Right ventricle myocardium superior (tissue), 1 donor: ENCODE data around the gene STAG1. TPM values are rescaled to one million over a fixed set of nuclear protein-coding genes. Genes with fewer than 3 reads are reported as not detected.
"Not testable (repeated sequence)": the region's sequence is repeated elsewhere in the genome, so short reads cannot be mapped to it uniquely, and the experiment has no call there.

Experiments used
- ATAC-seq: fragments of 200-7000 bp; cut with Tn5 transposase; one replicate; pipeline ENCODE4 v1.9.1; 2020; ENCODE audit warnings: mild to moderate bottlenecking; ENCODE audit not compliant: poor library complexity
- DNase-seq: peaks from one replicate; pipeline ENCODE4 v3.0.0-alpha.2; 2020
- intact Hi-C: fragments of 100-400 bp; cut with DNase I; formaldehyde crosslinking; loops from one replicate; pipeline ENCODE4 v1.11.2; 2022
- total RNA-seq: library from RNA; stranded (reverse); fragmentation: NEBNext Ultra II Directional; extraction: Animal tissue kit (Norgen Biotek cat#: 25700); gene quantifications from one replicate; pipeline ENCODE4 v1.2.1, GENCODE V29; 2021
- donor health status: DM: no; HTN: yes; CAD: no; lungs with severe emphysema.

The STAG1 gene
- total RNA-seq, 1 donor from 2014 or later = 21.1 TPM

GRCh38 chr3:136396916-136397315 lies 355.3 kb downstream of the STAG1 start:
- no peak for ATAC-seq
- intact Hi-C loops = no loop called here
- DNase-seq = no peak

GRCh38 chr3:136390574-136390973 lies 361.6 kb downstream of the STAG1 start:
- intact Hi-C loops = no loop called here
- ATAC-seq (no peak), DNase-seq (no peak)

- intact Hi-C loops = loop anchor here (10.0 kb wide), 1 partner anchor 628 kb away; no protein-coding TSS in a partner anchor
- ATAC-seq (no peak), DNase-seq (no peak)
Measured at GRCh38 chr3:136387031-136387430, 365.1 kb downstream of the STAG1 start.

- no peak for ATAC-seq
- intact Hi-C loops = loop anchor here (10.0 kb wide), 1 partner anchor 629 kb away; no protein-coding TSS in a partner anchor
Measured at GRCh38 chr3:136385457-136385856, 366.7 kb downstream of the STAG1 start.

GRCh38 chr3:136381051-136381450 lies 371.1 kb downstream of the STAG1 start:
- no peak for ATAC-seq
- DNase-seq = no peak
- intact Hi-C loops = loop anchor here (10.0 kb wide), 1 partner anchor 634 kb away; no protein-coding TSS in a partner anchor

More at GRCh38 chr3:136385457-136385856, 366.7 kb downstream of the STAG1 start:
- no peak for DNase-seq

GRCh38 chr3:136380530-136380929 lies 371.6 kb downstream of the STAG1 start:
- intact Hi-C loops = loop anchor here (10.0 kb wide), 1 partner anchor 634 kb away; no protein-coding TSS in a partner anchor
- no peak for DNase-seq
- no peak for ATAC-seq

- intact Hi-C loops = no loop called here
- ATAC-seq (no peak), DNase-seq (no peak)
Measured at GRCh38 chr3:136378011-136378410, 374.2 kb downstream of the STAG1 start.

GRCh38 chr3:136377508-136377907 lies 374.7 kb downstream of the STAG1 start:
- DNase-seq (no peak), ATAC-seq (no peak)
- intact Hi-C loops = no loop called here

GRCh38 chr3:136375800-136376199 lies 376.4 kb downstream of the STAG1 start:
- intact Hi-C loops, ATAC-seq, DNase-seq: not testable (repeated sequence)

GRCh38 chr3:136366289-136366688 lies 385.9 kb downstream of the STAG1 start:
- DNase-seq = no peak
- intact Hi-C loops = no loop called here
- ATAC-seq = no peak

- intact Hi-C loops = no loop called here
- DNase-seq (no peak), ATAC-seq (no peak)
Measured at GRCh38 chr3:136353461-136353860, 398.7 kb downstream of the STAG1 start.

- no peak for DNase-seq
- intact Hi-C loops = no loop called here
- ATAC-seq = no peak
Measured at GRCh38 chr3:136351905-136352304, 400.3 kb downstream of the STAG1 start.

GRCh38 chr3:136351351-136351750 lies 400.8 kb downstream of the STAG1 start:
- ATAC-seq (no peak), DNase-seq (no peak)
- intact Hi-C loops = no loop called here

GRCh38 chr3:136350557-136350956 lies 401.6 kb downstream of the STAG1 start:
- ATAC-seq (no peak), DNase-seq (no peak)
- intact Hi-C loops = no loop called here

- DNase-seq (no peak), ATAC-seq (peak; percentile 36)
- intact Hi-C loops = no loop called here
Measured at GRCh38 chr3:136350132-136350531, 402.0 kb downstream of the STAG1 start.

GRCh38 chr3:136346486-136346885 lies 405.7 kb downstream of the STAG1 start:
- intact Hi-C loops = no loop called here
- no peak for ATAC-seq
- DNase-seq = no peak

GRCh38 chr3:136343873-136344555 lies 408.2 kb downstream of the STAG1 start:
- ATAC-seq (peak; percentile 91), DNase-seq (peak; percentile 84)
- intact Hi-C loops = no loop called here

GRCh38 chr3:136343446-136343845 lies 408.7 kb downstream of the STAG1 start:
- ATAC-seq = peak; percentile 21
- intact Hi-C loops = no loop called here
- DNase-seq = no peak

GRCh38 chr3:136336329-136337100 lies 415.7 kb downstream of the STAG1 start:
- DNase-seq = no peak
- no peak for ATAC-seq
- intact Hi-C loops = no loop called here

GRCh38 chr3:136334726-136335125 lies 417.5 kb downstream of the STAG1 start:
- DNase-seq, intact Hi-C loops, ATAC-seq: not testable (repeated sequence)
